ENCODE results near the gene MAP1LC3B2. TPM values are rescaled to one million over a fixed set of nuclear protein-coding genes. Genes with fewer than 3 reads are reported as not detected.
A peak's percentile ranks its signal among the peaks of the same experiment; 100 is the strongest.

MAP1LC3B2 gene
- polyA plus RNA-seq, 1 donor from 2014 or later: 6.9 TPM

DNA sequence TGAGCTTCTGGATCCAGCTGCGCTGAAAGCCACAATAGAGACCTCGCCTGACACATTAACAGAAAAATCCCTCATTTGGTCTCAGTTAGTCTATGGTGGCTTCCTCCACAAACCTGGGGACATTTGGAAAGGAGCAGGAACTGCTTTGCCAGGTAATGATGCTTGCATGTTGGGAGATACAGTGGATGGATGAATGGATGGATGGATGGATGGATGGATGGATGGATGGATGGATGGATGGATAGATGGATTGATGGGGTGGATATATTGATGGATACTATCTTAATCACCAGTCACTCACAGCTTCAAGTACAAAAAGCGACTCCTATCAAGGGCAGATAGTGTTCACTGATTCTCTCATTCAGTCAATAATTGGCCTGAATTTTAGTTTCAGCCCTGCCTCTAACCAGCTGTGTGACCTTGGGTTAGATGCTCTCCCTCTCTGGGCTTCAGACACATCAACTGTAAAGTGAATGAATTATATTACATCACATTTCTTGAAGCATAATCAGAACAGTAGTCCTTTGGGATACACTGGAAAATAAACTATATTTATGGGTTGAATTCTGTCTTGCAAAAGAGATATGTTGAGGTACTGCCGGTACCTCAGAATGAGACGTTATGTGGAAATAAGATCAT is 29.3 kb downstream of the MAP1LC3B2 start:
- H3K27me3 Mint-ChIP-seq: no peaks in the 10 kb centered on the region
- peaks cover 9 to 12% (median 10%) of the 10 kb centered on the region in 3 donors for H3K4me1 Mint-ChIP-seq
- no peaks in the 10 kb centered on the region for H3K36me3 Mint-ChIP-seq
- no peak overlapping the region for H3K27ac Mint-ChIP-seq
- no peak overlapping the region for H3K4me3 Mint-ChIP-seq
- H3K9me3 Mint-ChIP-seq: peaks cover 0 to 2% (median 0%) of the 10 kb centered on the region in 3 donors

DNA sequence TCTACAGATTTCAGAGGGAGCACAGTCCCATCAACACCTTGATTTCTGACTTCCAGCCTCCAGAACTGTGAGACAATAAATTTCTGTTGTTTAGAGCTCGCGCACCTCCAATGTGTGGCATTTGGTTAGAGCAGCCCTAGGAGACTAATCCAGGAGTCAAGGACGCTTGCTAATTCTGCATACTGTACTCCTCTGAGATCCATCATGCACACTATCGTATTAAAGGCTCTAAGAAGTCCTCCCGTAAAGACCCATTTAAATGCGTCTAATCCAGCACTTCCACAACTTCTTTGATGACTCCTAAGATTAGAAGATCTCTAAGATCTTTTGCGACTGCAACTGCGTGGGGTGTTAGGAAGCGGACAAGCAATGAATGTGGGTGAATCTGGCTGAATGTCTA is 30.4 kb downstream of the MAP1LC3B2 start:
- peaks cover 17 to 18% (median 17%) of the 10 kb centered on the region in 3 donors for H3K4me1 Mint-ChIP-seq
- no peaks in the 10 kb centered on the region for H3K27me3 Mint-ChIP-seq
- H3K36me3 Mint-ChIP-seq: no peaks in the 10 kb centered on the region
- no peak overlapping the region for H3K27ac Mint-ChIP-seq
- H3K9me3 Mint-ChIP-seq: peaks cover 0 to 2% (median 0%) of the 10 kb centered on the region in 3 donors
- no peak overlapping the region for H3K4me3 Mint-ChIP-seq

DNA sequence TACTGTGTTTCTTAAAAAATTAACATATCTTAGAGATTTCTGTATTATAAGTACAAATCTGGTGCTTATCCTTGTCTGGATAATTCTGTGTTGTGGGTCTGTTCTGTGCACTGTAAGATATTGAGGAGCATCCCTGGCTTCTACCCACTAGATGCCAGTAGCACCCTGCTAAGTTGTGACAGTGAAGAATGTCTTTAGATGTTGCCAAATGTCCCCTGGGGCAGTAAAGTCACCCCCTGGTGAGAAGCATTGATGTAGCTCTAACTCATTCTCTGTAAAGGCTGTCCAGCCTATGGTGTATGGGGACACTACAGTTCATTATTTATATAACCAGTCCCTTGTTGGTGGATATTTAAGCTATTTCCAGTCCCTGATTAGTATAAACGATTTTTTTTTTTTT is 31.4 kb downstream of the MAP1LC3B2 start:
- Mint-ChIP-seq H3K4me3 (no peak overlapping the region), H3K27me3 (no peaks in the 10 kb centered on the region), H3K9me3 (peaks cover 0 to 2% (median 0%) of the 10 kb centered on the region in 3 donors), H3K27ac (no peak overlapping the region), H3K36me3 (no peaks in the 10 kb centered on the region), H3K4me1 (peaks cover 21 to 24% (median 22%) of the 10 kb centered on the region in 3 donors)

DNA sequence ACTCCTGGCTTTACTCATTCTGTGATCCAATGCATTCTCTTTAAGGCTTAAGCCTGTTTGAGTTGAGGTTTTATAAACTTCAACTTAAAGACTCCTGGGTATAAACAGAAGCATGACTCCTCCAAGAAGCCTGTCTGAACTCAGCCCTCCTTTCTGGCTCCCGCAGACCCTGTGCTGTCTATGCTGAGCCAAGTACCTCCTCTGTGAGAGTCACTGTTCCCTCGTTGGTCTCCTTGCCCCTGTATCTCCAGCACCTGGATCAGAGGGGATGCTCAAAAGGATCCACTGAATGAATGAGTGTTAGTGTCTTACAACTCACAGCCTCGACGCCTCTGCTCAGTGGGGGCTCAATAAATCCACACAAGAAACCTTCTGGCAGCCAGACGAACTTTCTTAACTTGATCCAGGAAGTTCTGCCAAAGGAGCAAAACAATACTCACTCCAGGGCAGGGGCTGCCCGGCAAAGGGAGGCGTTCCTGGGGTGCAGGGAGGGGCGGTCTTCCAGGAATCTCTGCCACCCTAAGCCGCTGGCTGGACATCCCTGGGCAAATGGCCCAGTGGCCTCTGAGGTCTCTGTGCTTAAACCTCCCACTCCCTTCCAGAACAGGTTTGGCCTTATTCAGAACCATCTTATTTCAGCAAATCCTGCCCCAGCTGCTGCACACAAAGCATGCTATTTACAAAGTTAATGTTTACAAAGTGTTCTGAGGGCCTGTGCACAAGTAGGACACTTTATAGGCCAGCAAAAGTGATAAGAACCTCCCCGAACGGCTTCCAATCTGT is 32.9 kb downstream of the MAP1LC3B2 start:
- H3K9me3 Mint-ChIP-seq: no peaks in the 10 kb centered on the region
- no peaks in the 10 kb centered on the region for H3K36me3 Mint-ChIP-seq
- H3K27ac Mint-ChIP-seq: peak overlapping the region; percentile 20 to 33 (median 21)
- no peak overlapping the region for H3K4me3 Mint-ChIP-seq
- no peaks in the 10 kb centered on the region for H3K27me3 Mint-ChIP-seq
- H3K4me1 Mint-ChIP-seq: peaks cover 22 to 25% (median 24%) of the 10 kb centered on the region in 3 donors

DNA sequence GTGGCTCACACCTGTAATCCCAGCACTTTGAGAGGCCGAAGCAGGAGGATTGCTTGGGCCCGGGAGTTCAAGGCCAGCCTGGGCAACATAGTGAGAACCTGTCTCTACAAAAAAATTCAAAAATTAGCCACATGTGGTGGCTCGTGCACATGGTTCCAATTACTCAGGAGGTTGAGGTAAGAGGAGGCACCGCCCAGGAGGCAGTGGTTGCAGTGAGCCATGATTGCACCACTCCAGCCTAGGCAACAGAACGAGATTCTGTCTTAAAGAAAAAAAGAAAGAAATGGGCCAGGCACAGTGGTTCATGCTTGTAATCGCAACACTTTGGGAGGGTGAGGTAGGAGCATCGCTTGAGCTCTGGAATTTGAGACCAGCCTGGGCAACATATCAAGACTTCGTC is 33.5 kb downstream of the MAP1LC3B2 start:
- no peaks in the 10 kb centered on the region for H3K27me3 Mint-ChIP-seq
- peak overlapping the region; percentile 20 to 53 (median 21) for H3K27ac Mint-ChIP-seq
- H3K36me3 Mint-ChIP-seq: no peaks in the 10 kb centered on the region
- H3K9me3 Mint-ChIP-seq: no peaks in the 10 kb centered on the region
- peaks cover 22 to 25% (median 24%) of the 10 kb centered on the region in 3 donors for H3K4me1 Mint-ChIP-seq
- H3K4me3 Mint-ChIP-seq: no peak overlapping the region

DNA sequence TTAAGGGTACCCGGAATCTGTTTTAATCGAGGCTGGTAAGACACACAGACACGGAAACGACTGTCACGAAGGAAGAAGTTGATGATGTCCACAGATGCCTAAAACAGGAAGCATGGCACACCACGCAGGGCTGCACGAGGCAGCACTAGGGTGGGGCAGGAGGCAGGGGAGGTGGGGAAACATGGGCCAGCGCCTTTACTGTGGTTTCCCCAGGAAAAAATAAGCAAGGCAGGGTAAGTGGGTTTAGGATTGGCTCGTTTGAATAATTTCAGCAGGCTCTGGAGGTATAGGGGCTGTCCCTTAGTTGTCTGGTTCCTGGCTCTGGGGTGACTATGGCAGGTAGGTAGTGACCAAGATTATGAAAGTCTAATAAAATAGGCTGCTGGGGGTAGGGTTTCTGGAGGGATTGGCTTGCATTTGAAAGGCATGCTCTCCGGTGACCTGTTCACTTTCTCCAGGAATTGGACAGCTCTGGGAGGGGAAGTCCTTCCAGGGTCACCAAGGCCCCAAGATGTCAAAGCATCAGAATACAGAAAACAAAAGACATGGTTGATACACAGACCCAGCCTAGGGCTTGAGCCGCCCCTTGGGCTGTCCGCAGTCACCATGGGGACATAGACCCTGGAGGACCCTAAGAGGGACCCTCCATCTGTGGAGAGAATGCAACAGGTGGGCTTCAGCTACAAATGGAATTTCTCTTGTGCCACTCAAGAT is 35.3 kb downstream of the MAP1LC3B2 start:
- peak overlapping the region in 2 of 4 donors; percentile 67 to 84 for H3K4me3 Mint-ChIP-seq
- H3K27ac Mint-ChIP-seq: peak overlapping the region; percentile 4 to 81 (median 9)
- no peaks in the 10 kb centered on the region for H3K36me3 Mint-ChIP-seq
- no peaks in the 10 kb centered on the region for H3K27me3 Mint-ChIP-seq
- H3K4me1 Mint-ChIP-seq: peaks cover 22 to 27% (median 24%) of the 10 kb centered on the region in 3 donors
- no peaks in the 10 kb centered on the region for H3K9me3 Mint-ChIP-seq

DNA sequence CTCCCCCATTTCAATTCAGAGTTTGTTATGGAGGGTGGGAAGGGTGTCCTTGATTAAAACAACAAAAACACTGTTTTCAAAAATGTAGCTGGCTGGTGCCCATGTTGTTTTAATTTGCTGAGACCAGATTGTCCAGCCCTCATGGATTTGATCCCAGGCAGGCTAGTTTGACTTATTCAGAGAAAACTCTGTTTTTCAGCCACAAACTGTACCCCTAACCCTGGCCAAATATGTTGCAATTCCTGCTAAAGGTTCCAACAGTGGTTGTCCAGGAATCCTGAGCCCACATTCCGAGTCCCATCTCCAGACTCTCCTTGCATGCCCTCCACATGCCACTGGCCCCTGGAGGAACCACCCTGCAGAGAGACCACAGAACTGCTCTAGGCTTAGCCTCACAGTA is 36.0 kb downstream of the MAP1LC3B2 start:
- H3K36me3 Mint-ChIP-seq: no peaks in the 10 kb centered on the region
- no peaks in the 10 kb centered on the region for H3K27me3 Mint-ChIP-seq
- H3K4me3 Mint-ChIP-seq: peak overlapping the region in 1 of 4 donors; percentile 39
- H3K4me1 Mint-ChIP-seq: peaks cover 22 to 30% (median 24%) of the 10 kb centered on the region in 3 donors
- H3K27ac Mint-ChIP-seq: no peak overlapping the region
- H3K9me3 Mint-ChIP-seq: no peaks in the 10 kb centered on the region

DNA sequence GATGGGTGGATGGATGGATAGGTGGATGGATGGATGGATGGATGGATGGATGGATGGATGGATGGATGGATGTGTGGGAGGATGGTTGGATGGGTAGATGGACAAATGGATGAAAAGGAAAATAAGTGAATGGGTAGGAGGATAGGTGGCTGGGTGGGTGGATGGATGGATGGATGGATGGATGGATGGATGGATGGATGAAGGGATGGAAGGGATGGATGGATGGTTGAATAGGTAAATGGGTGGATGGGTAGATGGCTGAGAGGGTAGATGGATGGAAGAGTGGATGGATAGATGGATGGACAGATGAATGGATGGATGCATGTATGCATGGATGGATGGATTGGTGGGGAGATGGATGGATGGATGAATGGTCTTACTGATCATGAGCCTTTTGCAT is 36.5 kb downstream of the MAP1LC3B2 start:
- peaks cover 22 to 28% (median 24%) of the 10 kb centered on the region in 3 donors for H3K4me1 Mint-ChIP-seq
- H3K4me3 Mint-ChIP-seq: peak overlapping the region in 1 of 4 donors; percentile 39

DNA sequence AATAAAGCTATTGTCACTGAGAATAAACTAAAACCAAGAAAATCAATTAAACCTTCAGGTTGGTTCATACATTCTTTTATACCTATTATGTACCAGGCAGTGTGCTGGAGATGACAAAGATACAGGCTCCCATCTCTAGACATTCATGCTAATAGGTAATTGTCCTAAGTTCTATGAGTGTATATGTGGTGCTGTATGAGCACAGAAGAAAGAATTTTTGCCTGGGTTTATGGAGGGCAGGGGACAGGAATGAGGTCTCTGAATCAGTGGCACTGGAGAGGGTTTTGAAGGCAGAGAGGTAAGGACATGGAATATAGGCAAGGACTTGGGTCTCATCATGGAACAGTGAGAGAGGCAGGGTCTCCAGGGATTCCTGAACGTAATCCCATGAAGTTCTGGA is 38.7 kb downstream of the MAP1LC3B2 start:
- Mint-ChIP-seq H3K9me3 (no peaks in the 10 kb centered on the region), H3K27me3 (no peaks in the 10 kb centered on the region), H3K27ac (peak overlapping the region in 1 of 3 donors; percentile 50), H3K36me3 (no peaks in the 10 kb centered on the region), H3K4me1 (peaks cover 12 to 20% (median 13%) of the 10 kb centered on the region in 3 donors), H3K4me3 (no peak overlapping the region)

More for the DNA sequence above, 36.5 kb downstream of the MAP1LC3B2 start:
- H3K36me3 Mint-ChIP-seq: no peaks in the 10 kb centered on the region
- no peaks in the 10 kb centered on the region for H3K9me3 Mint-ChIP-seq
- no peaks in the 10 kb centered on the region for H3K27me3 Mint-ChIP-seq
- no peak overlapping the region for H3K27ac Mint-ChIP-seq

DNA sequence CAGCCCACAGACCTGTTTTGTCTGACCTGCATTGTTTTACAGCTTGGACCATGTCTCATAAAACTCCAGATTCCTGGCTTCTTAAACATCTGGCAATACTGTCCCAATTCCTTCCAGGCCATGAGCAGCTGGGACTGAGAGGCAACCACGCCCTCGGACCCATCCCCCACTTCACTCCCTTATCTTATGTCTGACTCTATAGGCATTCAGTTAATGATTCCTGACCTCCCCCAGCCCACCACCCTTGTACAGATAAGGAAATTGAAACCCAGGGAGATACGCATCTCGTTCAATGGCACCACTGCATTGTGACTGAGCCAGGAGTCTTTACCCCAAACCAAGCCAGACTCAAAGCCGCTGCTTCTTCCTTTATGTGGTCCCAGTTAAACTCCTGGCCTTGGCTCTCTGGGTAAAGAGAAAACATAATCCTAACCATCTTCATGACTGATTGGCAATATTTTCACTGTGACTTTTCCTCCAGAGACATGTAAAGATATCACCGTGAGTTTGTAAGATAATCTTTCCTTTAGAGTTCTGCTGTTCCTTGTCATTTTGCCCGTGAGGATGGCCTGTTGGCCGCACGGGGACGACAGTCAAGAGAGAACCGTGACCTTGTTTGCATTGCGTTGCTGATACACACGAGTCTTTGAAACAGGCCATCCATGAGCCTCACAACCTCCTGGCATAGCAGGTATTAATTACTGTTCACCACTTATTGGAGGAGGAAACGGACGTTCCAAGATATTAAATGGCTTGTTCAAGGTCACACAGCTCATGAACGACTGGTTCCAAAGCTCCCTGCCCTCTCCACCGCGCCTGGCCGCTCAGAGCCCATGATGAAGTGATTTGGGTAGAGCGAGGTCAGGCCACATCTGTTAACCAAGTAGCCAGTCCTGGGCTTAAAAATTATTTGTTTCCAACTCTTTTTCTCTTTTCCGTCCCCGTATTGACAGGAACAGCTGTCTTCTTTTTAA is 39.4 kb downstream of the MAP1LC3B2 start:
- Mint-ChIP-seq H3K4me3 (no peak overlapping the region), H3K9me3 (no peaks in the 10 kb centered on the region), H3K4me1 (peaks cover 12 to 20% (median 13%) of the 10 kb centered on the region in 3 donors), H3K27me3 (no peaks in the 10 kb centered on the region), H3K36me3 (no peaks in the 10 kb centered on the region), H3K27ac (peak overlapping the region in 1 of 3 donors; percentile 50)

DNA sequence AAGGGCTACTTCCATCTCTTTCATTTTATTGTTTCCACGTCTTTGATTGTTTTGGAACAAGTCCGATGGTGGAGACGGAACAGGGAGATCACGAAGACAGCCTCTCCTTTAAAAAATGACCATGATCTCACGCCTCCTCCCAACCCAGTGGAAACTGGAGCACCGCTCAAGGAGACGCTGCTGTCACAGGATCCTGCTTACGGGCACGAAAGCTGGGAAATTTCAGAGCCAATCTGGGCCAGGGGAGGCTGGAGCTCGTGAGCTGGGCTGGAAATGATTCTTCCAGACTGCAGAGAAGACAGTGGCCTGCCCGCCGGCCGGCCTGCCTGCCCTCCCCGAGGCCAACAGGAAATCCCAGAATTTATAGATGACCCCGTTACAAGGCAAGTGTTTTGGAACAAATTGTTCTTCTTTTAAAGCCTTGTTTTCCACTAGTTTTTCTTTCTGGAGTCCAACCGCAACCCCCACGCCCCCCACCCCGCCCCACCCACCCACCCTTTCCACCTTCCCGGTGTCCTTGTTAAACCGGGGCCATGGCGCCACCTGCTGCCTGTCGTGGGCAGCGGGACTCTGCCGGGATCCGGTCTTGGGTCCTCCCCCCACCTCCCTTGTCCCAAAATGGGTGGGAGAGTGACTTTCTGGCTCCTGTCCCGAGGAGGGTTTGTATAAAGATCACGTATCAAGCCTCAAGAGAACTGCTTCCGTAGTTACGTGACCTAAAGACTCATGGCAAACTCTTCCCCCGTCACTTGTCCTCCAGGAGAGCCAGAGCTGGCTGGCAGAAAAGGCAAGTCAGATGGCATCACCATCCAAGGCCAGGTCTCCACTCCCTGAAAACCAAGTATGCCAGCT is 40.3 kb downstream of the MAP1LC3B2 start:
- peaks cover 6 to 14% (median 6%) of the 10 kb centered on the region in 3 donors for H3K4me1 Mint-ChIP-seq
- no peaks in the 10 kb centered on the region for H3K36me3 Mint-ChIP-seq
- H3K9me3 Mint-ChIP-seq: no peaks in the 10 kb centered on the region
- H3K4me3 Mint-ChIP-seq: peak overlapping the region in 2 of 4 donors; percentile 18 to 80
- H3K27me3 Mint-ChIP-seq: no peaks in the 10 kb centered on the region
- no peak overlapping the region for H3K27ac Mint-ChIP-seq

DNA sequence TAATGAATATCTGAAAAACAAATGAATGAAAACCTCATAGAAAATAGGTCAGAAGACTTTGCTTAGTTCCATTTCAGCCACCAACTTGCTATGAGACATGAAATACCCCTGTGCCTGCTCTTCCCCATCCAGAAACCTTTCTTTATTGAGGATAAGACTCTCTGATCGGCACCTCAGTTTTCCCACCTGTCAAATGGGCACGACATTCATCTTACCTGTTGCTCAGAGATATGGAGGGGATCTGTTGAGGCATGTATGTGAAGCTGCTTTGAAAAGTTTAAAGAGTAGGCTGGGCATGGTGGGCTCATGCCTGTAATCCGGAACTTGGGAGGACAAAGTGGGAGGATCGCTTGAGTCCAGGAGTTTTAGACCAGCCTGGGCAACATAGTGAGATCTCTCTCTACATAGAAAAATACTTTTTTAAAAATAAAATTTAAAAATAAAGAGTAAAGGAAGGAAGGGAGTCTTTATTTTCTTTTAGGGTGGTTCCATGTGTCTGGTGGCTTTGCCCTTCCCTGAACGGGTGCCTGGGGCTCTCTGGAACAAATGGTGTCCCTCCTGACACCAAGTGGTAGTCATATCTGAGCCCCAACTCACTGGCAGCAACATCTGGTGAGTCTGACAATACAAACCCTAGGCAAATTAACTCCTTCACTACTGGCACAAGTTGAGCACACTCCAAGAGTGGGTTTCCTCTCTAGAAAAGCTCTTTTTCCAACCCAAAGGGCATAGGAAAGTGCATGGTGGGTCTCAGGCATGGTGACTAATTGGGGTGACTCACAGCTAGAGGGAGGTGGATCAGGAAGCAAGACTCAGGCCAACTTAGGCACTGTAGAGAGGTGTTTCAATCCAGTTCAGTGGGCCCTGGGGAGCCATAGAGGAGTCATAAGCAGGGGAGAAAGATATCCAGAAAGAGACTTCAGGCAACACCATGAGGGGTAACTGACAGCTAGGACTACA is 42.1 kb downstream of the MAP1LC3B2 start:
- H3K4me1 Mint-ChIP-seq: peaks cover 0 to 7% (median 3%) of the 10 kb centered on the region in 3 donors
- no peaks in the 10 kb centered on the region for H3K9me3 Mint-ChIP-seq
- H3K36me3 Mint-ChIP-seq: peaks cover 2% of the 10 kb centered on the region
- peak overlapping the region in 1 of 4 donors; percentile 67 for H3K4me3 Mint-ChIP-seq
- peak overlapping the region in 1 of 3 donors; percentile 76 for H3K27ac Mint-ChIP-seq
- H3K27me3 Mint-ChIP-seq: peaks cover 10% of the 10 kb centered on the region
